22Rv1 (cell line): ENCODE measurements around the gene INTS2.

Experiments used
- ZFX ChIP-seq: fragments of 450-650 bp; IDR thresholded peaks from 2 replicates; pipeline ENCODE4 v1.6.1; 2017; ENCODE audit warnings: antibody characterized with exemption, borderline replicate concordance
- TF ChIP-seq, protein P1 (sequence below): fragments of 450-650 bp; IDR thresholded peaks from 2 replicates; pipeline ENCODE4 v1.5.1; 2017; ENCODE audit warnings: mild to moderate bottlenecking

DNA sequence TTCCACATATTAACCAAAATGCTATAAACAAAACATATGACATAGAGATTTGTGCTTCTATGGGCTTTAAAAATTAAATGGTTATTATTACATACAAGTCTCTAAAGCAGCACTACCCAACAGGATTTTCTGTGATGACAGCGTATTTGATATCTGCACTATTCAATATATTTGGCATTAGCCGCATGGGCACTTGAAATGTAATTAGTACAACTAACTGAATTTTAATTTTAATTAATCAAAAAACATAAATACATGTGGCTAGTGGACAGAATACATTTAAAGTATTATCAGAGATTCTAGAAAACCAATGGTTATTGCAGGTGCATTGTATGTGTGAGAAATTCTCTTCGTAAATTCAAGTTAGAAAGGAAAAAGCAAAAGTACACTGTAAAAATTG, 110.3 kb downstream of the INTS2 start:
- TF ChIP-seq, protein P1, sequence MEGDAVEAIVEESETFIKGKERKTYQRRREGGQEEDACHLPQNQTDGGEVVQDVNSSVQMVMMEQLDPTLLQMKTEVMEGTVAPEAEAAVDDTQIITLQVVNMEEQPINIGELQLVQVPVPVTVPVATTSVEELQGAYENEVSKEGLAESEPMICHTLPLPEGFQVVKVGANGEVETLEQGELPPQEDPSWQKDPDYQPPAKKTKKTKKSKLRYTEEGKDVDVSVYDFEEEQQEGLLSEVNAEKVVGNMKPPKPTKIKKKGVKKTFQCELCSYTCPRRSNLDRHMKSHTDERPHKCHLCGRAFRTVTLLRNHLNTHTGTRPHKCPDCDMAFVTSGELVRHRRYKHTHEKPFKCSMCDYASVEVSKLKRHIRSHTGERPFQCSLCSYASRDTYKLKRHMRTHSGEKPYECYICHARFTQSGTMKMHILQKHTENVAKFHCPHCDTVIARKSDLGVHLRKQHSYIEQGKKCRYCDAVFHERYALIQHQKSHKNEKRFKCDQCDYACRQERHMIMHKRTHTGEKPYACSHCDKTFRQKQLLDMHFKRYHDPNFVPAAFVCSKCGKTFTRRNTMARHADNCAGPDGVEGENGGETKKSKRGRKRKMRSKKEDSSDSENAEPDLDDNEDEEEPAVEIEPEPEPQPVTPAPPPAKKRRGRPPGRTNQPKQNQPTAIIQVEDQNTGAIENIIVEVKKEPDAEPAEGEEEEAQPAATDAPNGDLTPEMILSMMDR, result no peak
- no peak for TF ChIP-seq ZFX
